Gastroesophageal sphincter (tissue), 4 donors: ENCODE data around the gene AHI1. TPM values are rescaled to one million over a fixed set of nuclear protein-coding genes. Genes with fewer than 3 reads are reported as not detected.

Source experiments
- ATAC-seq: fragments of 150-250 bp; one replicate; pipeline ENCODE4 v1.9.1; 2016; ENCODE audit warnings: mild to moderate bottlenecking, moderate library complexity
- H3K27ac ChIP-seq, 4 donors: fragments of 200-600 bp; sonication (generic) in 3 of 4; 1 replicate in 3 of 4; 2 replicates in 1 of 4; pipeline ENCODE4 v1.5.1; 2016 to 2019
- H3K27me3 ChIP-seq: fragments of 200-600 bp; sonication (generic); one replicate; pipeline ENCODE4 v1.5.1; 2019
- H3K36me3 ChIP-seq, 2 donors: fragments of 200-600 bp; sonication (generic); one replicate each; pipeline ENCODE4 v1.5.1; 2019; ENCODE audit warnings: control low read depth in 1 of 2
- H3K4me1 ChIP-seq, 3 donors: fragments of 200-600 bp; sonication (generic); 1 replicate in 2 of 3; 2 replicates in 1 of 3; pipeline ENCODE4 v1.5.1; 2016 to 2019; ENCODE audit warnings: control low read depth in 2 of 3
- H3K4me3 ChIP-seq, 2 donors: fragments of 200-600 bp; sonication (generic); one replicate each; pipeline ENCODE4 v1.5.1; 2019; ENCODE audit warnings: mild to moderate bottlenecking in 1 of 2, moderate library complexity in 1 of 2
- H3K9me3 ChIP-seq, 3 donors: fragments of 200-600 bp; sonication (generic); one replicate each; pipeline ENCODE4 v1.5.1; 2017 to 2019; ENCODE audit warnings: control low read depth in 2 of 3
- CTCF ChIP-seq, 4 experiments: fragments of 200-600 bp in 2 of 4; fragments of 450-650 bp in 2 of 4; sonication (generic) in 1 of 4; IDR thresholded peaks; one replicate each; pipeline ENCODE4 v1.5.1; 2017 to 2019; ENCODE audit warnings: antibody characterized with exemption in 4 of 4, mild to moderate bottlenecking in 2 of 4, moderate library complexity in 2 of 4
- EP300 ChIP-seq: sonication (generic); formaldehyde crosslinking; IDR thresholded peaks from one replicate; pipeline ENCODE4 v1.6.1; 2017; ENCODE audit warnings: antibody characterized with exemption, mild to moderate bottlenecking
- POLR2A ChIP-seq, 2 donors: fragments of 450-650 bp; IDR thresholded peaks; one replicate each; pipeline ENCODE4 v1.6.1; 2017; ENCODE audit warnings: antibody characterized with exemption in 2 of 2, mild to moderate bottlenecking in 2 of 2, moderate library complexity in 1 of 2
- POLR2AphosphoS5 ChIP-seq: sonication (generic); formaldehyde crosslinking; IDR thresholded peaks from one replicate; pipeline ENCODE4 v1.6.1; 2017; ENCODE audit warnings: antibody characterized with exemption
- WGBS, 2 donors: methylation state at CpG; one replicate each; pipeline ENCODE4 v1.1.5; 2018; ENCODE audit warnings: low coverage in 1 of 2; 5-methylcytosine and 5-hydroxymethylcytosine counted together
- total RNA-seq, 4 donors: library from RNA; depleted of rRNA; stranded (reverse); fragments of >200 nt; gene quantifications; one replicate each; pipeline ENCODE4 v1.1.0, GENCODE V29; 2016

AHI1 gene
- total RNA-seq, 4 donors from 2014 or later: 16.7 to 35.9 (median 27.0) TPM

GRCh38 chr6:135521431-135521830 is 23.9 kb upstream of the AHI1 start:
- H3K36me3 ChIP-seq: no peaks in the 10 kb centered on the region
- H3K27ac ChIP-seq: no peak overlapping the region
- ATAC-seq: no peak
- TF ChIP-seq POLR2AphosphoS5 (no peak), CTCF (IDR thresholded peaks at IDR 0.05) (no peak), POLR2A (IDR thresholded peaks at IDR 0.05) (no peak), EP300 (no peak)
- no peaks in the 10 kb centered on the region for H3K27me3 ChIP-seq
- H3K4me3 ChIP-seq: no peak overlapping the region
- H3K4me1 ChIP-seq: no peaks in the 10 kb centered on the region
- H3K9me3 ChIP-seq: no peaks in the 10 kb centered on the region
- WGBS, 2 donors: 46 to 84% methylated on average over 1 of the region's 1 CpG

- H3K27me3 ChIP-seq: no peaks in the 10 kb centered on the region
- H3K36me3 ChIP-seq: no peaks in the 10 kb centered on the region
- H3K27ac ChIP-seq: no peak overlapping the region
- 29 to 44% methylated on average over 2 of the region's 2 CpGs for WGBS, 2 donors
- no peak overlapping the region for H3K4me3 ChIP-seq
- H3K9me3 ChIP-seq: no peaks in the 10 kb centered on the region
- no peak for ATAC-seq
- no peak for TF ChIP-seq CTCF (IDR thresholded peaks at IDR 0.05)
- no peak for TF ChIP-seq POLR2A (IDR thresholded peaks at IDR 0.05)
- TF ChIP-seq EP300: no peak
- no peak for TF ChIP-seq POLR2AphosphoS5
- H3K4me1 ChIP-seq: no peaks in the 10 kb centered on the region
Observed at GRCh38 chr6:135520781-135521180, 23.2 kb upstream of the AHI1 start.

- Histone ChIP-seq H3K4me3 (no peak overlapping the region), H3K36me3 (no peaks in the 10 kb centered on the region), H3K9me3 (no peaks in the 10 kb centered on the region), H3K4me1 (no peaks in the 10 kb centered on the region), H3K27me3 (no peaks in the 10 kb centered on the region), H3K27ac (no peak overlapping the region)
- ATAC-seq: no peak
- TF ChIP-seq POLR2A (IDR thresholded peaks at IDR 0.05): no peak
- no peak for TF ChIP-seq EP300
- TF ChIP-seq POLR2AphosphoS5: no peak
- no peak for TF ChIP-seq CTCF (IDR thresholded peaks at IDR 0.05)
Observed at GRCh38 chr6:135519348-135519747, 21.8 kb upstream of the AHI1 start.

GRCh38 chr6:135517527-135517926 is 20.0 kb upstream of the AHI1 start:
- 93 to 94% methylated on average over 2 of the region's 2 CpGs for WGBS, 2 donors
- no peaks in the 10 kb centered on the region for H3K27me3 ChIP-seq
- no peaks in the 10 kb centered on the region for H3K9me3 ChIP-seq
- no peaks in the 10 kb centered on the region for H3K36me3 ChIP-seq
- H3K27ac ChIP-seq: no peak overlapping the region
- ATAC-seq: no peak
- no peak for TF ChIP-seq POLR2AphosphoS5
- no peak for TF ChIP-seq EP300
- TF ChIP-seq CTCF (IDR thresholded peaks at IDR 0.05): no peak
- no peak for TF ChIP-seq POLR2A (IDR thresholded peaks at IDR 0.05)
- no peak overlapping the region for H3K4me3 ChIP-seq
- H3K4me1 ChIP-seq: no peaks in the 10 kb centered on the region

GRCh38 chr6:135514706-135515105 is 17.2 kb upstream of the AHI1 start:
- Histone ChIP-seq H3K27me3 (no peaks in the 10 kb centered on the region), H3K9me3 (no peaks in the 10 kb centered on the region), H3K36me3 (no peaks in the 10 kb centered on the region), H3K4me3 (no peak overlapping the region), H3K27ac (no peak overlapping the region), H3K4me1 (no peaks in the 10 kb centered on the region)
- no peak for ATAC-seq
- TF ChIP-seq EP300: no peak
- no peak for TF ChIP-seq POLR2AphosphoS5
- no peak for TF ChIP-seq POLR2A (IDR thresholded peaks at IDR 0.05)
- TF ChIP-seq CTCF (IDR thresholded peaks at IDR 0.05): no peak
- WGBS, 2 donors: 63 to 66% methylated on average over 3 of the region's 3 CpGs
